Measurements from ENCODE around the gene FAM83F.

Gene FAM83F

DNA sequence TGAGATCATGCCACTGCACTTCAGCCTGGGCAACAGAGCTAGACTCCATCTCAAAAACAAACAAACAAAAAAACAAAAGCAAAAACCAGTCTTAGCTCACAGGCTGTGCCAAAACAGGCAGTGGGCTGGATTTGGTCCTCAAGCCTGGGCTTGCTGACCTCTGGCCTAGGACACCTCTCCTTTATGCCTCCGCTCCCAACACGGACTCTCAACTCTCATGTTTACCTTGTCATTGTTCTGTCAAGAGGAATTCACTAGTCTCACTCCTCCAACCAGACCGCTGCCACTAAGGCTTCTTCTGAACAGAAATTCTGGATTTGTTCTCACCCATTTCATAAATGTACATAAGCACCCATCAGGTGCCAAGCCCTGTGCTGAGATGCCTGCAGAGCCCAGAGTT, 42.6 kb downstream of the FAM83F start:
- H3K9ac ChIP-seq (ENCODE audit: low read length), result no peak overlapping the region
- no peaks in the 10 kb centered on the region for H3K27me3 ChIP-seq (ENCODE audit: low read length)
- H3K9me3 ChIP-seq (ENCODE audit: insufficient read depth, low read length), result no peaks in the 10 kb centered on the region
- H2AFZ ChIP-seq (ENCODE audit: low read depth, low read length, severe bottlenecking), result no peak overlapping the region
- TF ChIP-seq, protein P1, sequence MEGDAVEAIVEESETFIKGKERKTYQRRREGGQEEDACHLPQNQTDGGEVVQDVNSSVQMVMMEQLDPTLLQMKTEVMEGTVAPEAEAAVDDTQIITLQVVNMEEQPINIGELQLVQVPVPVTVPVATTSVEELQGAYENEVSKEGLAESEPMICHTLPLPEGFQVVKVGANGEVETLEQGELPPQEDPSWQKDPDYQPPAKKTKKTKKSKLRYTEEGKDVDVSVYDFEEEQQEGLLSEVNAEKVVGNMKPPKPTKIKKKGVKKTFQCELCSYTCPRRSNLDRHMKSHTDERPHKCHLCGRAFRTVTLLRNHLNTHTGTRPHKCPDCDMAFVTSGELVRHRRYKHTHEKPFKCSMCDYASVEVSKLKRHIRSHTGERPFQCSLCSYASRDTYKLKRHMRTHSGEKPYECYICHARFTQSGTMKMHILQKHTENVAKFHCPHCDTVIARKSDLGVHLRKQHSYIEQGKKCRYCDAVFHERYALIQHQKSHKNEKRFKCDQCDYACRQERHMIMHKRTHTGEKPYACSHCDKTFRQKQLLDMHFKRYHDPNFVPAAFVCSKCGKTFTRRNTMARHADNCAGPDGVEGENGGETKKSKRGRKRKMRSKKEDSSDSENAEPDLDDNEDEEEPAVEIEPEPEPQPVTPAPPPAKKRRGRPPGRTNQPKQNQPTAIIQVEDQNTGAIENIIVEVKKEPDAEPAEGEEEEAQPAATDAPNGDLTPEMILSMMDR (IDR thresholded peaks at IDR 0.05; ENCODE audit: insufficient read depth, low read length, poor library complexity, severe bottlenecking), result no peak
- no peak for TF ChIP-seq EZH2phosphoT487 (conservative IDR thresholded peaks at IDR 0.05; ENCODE audit: low read length)
- no peaks in the 10 kb centered on the region for H4K20me1 ChIP-seq (ENCODE audit: low read depth, low read length)
- H3K27ac ChIP-seq (ENCODE audit: low read depth, low read length), result no peak overlapping the region
- no peak overlapping the region for H3K4me3 ChIP-seq (ENCODE audit: insufficient read depth, low read length, poor library complexity, severe bottlenecking)
- no peaks in the 10 kb centered on the region for H3K9me2 ChIP-seq (replicated peaks; ENCODE audit: insufficient read depth, low read length)
- no peaks in the 10 kb centered on the region for H3F3A ChIP-seq (ENCODE audit: insufficient read depth)
- H3K36me3 ChIP-seq (ENCODE audit: low read length), result no peaks in the 10 kb centered on the region
- H3K79me2 ChIP-seq (ENCODE audit: insufficient read depth, low read length), result no peaks in the 10 kb centered on the region
- no peak overlapping the region for H3K4me2 ChIP-seq (ENCODE audit: low read depth, low read length, poor library complexity, severe bottlenecking)

DNA sequence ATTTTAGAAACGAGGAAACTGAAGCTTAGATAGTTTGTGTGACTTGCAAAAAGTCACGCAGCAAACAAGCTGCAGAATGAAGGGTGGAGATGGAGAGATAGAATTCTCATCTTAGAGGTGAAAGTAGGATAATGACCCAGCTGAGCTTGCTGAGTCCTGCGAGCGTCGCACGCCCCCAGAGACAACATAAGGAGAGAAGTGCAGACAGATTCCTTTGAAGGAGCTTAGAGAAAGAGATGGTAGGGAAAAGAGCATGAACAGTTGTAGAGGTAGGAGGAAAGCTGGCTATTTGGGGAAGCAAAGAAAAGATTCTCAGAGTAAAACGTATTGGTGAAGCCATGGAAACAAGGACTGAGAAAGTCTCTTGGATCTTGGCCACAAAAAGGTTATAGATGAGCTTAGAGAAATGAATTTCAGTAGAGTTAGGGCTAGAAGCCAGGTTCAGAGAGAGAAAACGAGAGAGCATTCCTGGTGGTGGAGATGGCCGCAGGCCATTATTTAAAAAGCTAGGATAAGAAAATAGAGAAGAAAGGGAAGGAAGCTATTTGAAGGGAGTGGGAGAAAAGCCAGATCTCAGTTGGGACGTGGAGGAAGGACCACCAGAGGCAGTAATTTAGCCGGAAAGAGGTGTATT, 44.8 kb downstream of the FAM83F start:
- no peak overlapping the region for H2AFZ ChIP-seq (ENCODE audit: low read depth, low read length, severe bottlenecking)
- H3K27ac ChIP-seq (ENCODE audit: low read depth, low read length), result no peak overlapping the region
- H3K79me2 ChIP-seq (ENCODE audit: insufficient read depth, low read length), result no peaks in the 10 kb centered on the region
- H3K4me2 ChIP-seq (ENCODE audit: low read depth, low read length, poor library complexity, severe bottlenecking), result no peak overlapping the region
- TF ChIP-seq EZH2phosphoT487 (conservative IDR thresholded peaks at IDR 0.05; ENCODE audit: low read length), result no peak
- TF ChIP-seq, protein P1 (IDR thresholded peaks at IDR 0.05; ENCODE audit: insufficient read depth, low read length, poor library complexity, severe bottlenecking), result no peak
- no peak overlapping the region for H3K4me3 ChIP-seq (ENCODE audit: insufficient read depth, low read length, poor library complexity, severe bottlenecking)
- no peaks in the 10 kb centered on the region for H4K20me1 ChIP-seq (ENCODE audit: low read depth, low read length)
- H3K9me3 ChIP-seq (ENCODE audit: insufficient read depth, low read length), result no peaks in the 10 kb centered on the region
- H3F3A ChIP-seq (ENCODE audit: insufficient read depth), result no peaks in the 10 kb centered on the region
- no peak overlapping the region for H3K9ac ChIP-seq (ENCODE audit: low read length)
- H3K27me3 ChIP-seq (ENCODE audit: low read length), result no peaks in the 10 kb centered on the region
- H3K9me2 ChIP-seq (replicated peaks; ENCODE audit: insufficient read depth, low read length), result no peaks in the 10 kb centered on the region
- no peaks in the 10 kb centered on the region for H3K36me3 ChIP-seq (ENCODE audit: low read length)

DNA sequence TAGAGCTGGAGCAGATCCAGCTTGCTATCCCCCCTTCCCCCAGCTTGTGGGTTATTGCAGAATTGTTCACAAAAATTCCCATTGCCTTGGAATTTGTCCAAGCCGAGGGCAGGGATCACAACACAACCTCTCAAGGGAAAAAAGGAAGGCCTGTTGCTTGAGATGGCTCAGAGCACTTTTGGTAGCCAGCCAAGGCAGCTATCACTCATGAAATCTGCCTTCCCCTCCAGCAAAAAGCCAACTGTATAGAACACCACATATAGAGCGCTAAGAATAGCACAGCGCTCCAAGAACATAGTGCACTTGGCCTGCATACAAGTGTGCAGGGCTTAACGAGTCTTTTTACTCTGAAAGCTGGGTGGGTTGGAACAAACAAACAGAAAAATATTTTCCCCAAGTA, 46.2 kb downstream of the FAM83F start:
- H3K9me3 ChIP-seq (ENCODE audit: insufficient read depth, low read length), result no peaks in the 10 kb centered on the region
- H3K4me2 ChIP-seq (ENCODE audit: low read depth, low read length, poor library complexity, severe bottlenecking), result no peak overlapping the region
- H4K20me1 ChIP-seq (ENCODE audit: low read depth, low read length), result no peaks in the 10 kb centered on the region
- no peak overlapping the region for H3K4me3 ChIP-seq (ENCODE audit: insufficient read depth, low read length, poor library complexity, severe bottlenecking)
- no peaks in the 10 kb centered on the region for H3K9me2 ChIP-seq (replicated peaks; ENCODE audit: insufficient read depth, low read length)
- no peak overlapping the region for H3K27ac ChIP-seq (ENCODE audit: low read depth, low read length)
- no peak overlapping the region for H3K9ac ChIP-seq (ENCODE audit: low read length)
- H3K36me3 ChIP-seq (ENCODE audit: low read length), result no peaks in the 10 kb centered on the region
- H3K27me3 ChIP-seq (ENCODE audit: low read length), result no peaks in the 10 kb centered on the region
- TF ChIP-seq, protein P1 (IDR thresholded peaks at IDR 0.05; ENCODE audit: insufficient read depth, low read length, poor library complexity, severe bottlenecking), result no peak
- TF ChIP-seq EZH2phosphoT487 (conservative IDR thresholded peaks at IDR 0.05; ENCODE audit: low read length), result no peak
- H3K79me2 ChIP-seq (ENCODE audit: insufficient read depth, low read length), result no peaks in the 10 kb centered on the region; the same call in 1 of the 2 replicates
- peaks cover 6% of the 10 kb centered on the region for H3F3A ChIP-seq (ENCODE audit: insufficient read depth)
- no peak overlapping the region for H2AFZ ChIP-seq (ENCODE audit: low read depth, low read length, severe bottlenecking)
